Thyroid gland (tissue), 4 donors: ENCODE results near the gene SOCS1.

Experiments used
- POLR2A ChIP-seq, 2 donors: fragments of 450-650 bp; IDR thresholded peaks; one replicate each; pipeline ENCODE4 v1.6.1; 2017; ENCODE audit warnings: antibody characterized with exemption in 2 of 2, mild to moderate bottlenecking in 2 of 2, moderate library complexity in 1 of 2
- TF ChIP-seq, protein P1 (sequence below), 6 experiments: fragments of 200-600 bp in 3 of 6; fragments of 450-650 bp in 3 of 6; sonication (generic) in 3 of 6; IDR thresholded peaks; one replicate each; pipeline ENCODE4 v1.5.1; 2016 to 2019; ENCODE audit warnings: antibody characterized with exemption in 6 of 6, mild to moderate bottlenecking in 2 of 6, inconsistent platforms in 1 of 6, moderate library complexity in 1 of 6

DNA sequence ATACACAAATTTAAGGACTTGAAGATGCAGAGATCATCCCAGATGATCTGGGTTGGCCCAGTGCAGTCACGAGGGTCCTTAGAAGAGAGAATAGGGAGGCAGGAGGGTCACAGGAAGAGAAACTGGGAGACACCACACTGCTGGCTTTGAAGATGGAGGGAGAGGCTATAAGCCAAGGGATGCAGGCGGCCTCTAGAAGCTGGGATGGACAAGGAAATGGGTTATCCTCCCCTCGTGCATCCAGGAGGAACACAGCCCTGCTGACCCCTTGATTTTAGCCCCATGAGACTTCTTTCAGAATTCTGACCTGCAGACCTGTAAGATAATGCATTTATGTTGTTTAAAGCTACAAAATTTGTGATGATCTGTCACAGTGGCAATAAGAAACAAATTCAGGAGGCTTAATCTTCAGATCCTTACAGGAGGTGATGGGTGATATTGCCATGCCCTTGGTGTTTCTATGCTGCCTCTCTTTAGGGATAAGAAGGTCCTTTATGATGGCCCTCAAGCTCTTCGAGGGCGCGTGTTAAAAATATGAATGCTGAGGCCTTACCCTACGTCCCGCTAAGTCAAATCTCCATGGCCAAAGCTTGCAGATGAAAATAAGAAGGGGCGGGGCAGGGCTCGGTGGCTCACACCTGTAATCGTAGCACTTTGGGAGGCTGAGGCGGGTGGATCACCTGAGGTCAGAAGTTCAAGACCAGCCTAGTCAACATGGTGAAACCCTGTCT is 21.8 kb upstream of the SOCS1 start:
- TF ChIP-seq, protein P1, sequence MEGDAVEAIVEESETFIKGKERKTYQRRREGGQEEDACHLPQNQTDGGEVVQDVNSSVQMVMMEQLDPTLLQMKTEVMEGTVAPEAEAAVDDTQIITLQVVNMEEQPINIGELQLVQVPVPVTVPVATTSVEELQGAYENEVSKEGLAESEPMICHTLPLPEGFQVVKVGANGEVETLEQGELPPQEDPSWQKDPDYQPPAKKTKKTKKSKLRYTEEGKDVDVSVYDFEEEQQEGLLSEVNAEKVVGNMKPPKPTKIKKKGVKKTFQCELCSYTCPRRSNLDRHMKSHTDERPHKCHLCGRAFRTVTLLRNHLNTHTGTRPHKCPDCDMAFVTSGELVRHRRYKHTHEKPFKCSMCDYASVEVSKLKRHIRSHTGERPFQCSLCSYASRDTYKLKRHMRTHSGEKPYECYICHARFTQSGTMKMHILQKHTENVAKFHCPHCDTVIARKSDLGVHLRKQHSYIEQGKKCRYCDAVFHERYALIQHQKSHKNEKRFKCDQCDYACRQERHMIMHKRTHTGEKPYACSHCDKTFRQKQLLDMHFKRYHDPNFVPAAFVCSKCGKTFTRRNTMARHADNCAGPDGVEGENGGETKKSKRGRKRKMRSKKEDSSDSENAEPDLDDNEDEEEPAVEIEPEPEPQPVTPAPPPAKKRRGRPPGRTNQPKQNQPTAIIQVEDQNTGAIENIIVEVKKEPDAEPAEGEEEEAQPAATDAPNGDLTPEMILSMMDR (IDR thresholded peaks at IDR 0.05): no peak
- no peak for TF ChIP-seq POLR2A (IDR thresholded peaks at IDR 0.05)
